Measurements from ENCODE around the gene FGFR1OP2.

DNA sequence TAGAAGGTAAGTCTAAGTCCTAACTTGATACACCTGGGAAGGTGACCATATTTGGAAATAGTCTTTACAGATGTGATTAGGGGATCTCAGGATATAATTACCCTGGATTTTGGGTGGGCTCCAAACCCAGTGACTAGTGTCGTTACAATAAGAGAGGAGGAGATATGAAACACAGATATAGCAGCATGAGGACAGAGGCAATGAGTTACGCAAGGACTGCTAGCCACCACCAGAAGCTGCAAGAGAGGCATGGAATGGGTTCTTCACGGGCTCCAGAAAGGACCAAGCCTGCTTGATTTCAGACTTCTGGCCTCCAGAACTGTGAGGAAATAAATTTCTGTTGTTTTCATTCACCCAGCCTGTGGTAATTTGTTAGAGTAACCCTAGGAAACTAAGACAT, 28.6 kb downstream of the FGFR1OP2 start:
- TF ChIP-seq, protein P1, sequence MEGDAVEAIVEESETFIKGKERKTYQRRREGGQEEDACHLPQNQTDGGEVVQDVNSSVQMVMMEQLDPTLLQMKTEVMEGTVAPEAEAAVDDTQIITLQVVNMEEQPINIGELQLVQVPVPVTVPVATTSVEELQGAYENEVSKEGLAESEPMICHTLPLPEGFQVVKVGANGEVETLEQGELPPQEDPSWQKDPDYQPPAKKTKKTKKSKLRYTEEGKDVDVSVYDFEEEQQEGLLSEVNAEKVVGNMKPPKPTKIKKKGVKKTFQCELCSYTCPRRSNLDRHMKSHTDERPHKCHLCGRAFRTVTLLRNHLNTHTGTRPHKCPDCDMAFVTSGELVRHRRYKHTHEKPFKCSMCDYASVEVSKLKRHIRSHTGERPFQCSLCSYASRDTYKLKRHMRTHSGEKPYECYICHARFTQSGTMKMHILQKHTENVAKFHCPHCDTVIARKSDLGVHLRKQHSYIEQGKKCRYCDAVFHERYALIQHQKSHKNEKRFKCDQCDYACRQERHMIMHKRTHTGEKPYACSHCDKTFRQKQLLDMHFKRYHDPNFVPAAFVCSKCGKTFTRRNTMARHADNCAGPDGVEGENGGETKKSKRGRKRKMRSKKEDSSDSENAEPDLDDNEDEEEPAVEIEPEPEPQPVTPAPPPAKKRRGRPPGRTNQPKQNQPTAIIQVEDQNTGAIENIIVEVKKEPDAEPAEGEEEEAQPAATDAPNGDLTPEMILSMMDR (IDR thresholded peaks at IDR 0.05) = no peak
- no peak for TF ChIP-seq POLR2A (IDR thresholded peaks at IDR 0.05)

Measured in adrenal gland (tissue), 5 donors.